ENCODE results near the gene NOMO2. TPM values are rescaled to one million over a fixed set of nuclear protein-coding genes. Genes with fewer than 3 reads are reported as not detected.
"Not testable (repeated sequence)": the region's sequence is repeated elsewhere in the genome, so short reads cannot be mapped to it uniquely, and the experiment has no call there.

The NOMO2 gene
- total RNA-seq, 1 experiment from 2014 or later, result 144 TPM

- intact Hi-C loops (cut with micrococcal nuclease; ENCODE audit: unreplicated experiment); DNase-seq; H3F3A ChIP-seq (ENCODE audit: insufficient read depth, low read depth); H3K27me3 ChIP-seq (ENCODE audit: insufficient read depth, low read depth); BruUV-seq (replicated peaks); H3K4me3 ChIP-seq; H3K9me2 ChIP-seq (ENCODE audit: insufficient read depth); H3K36me3 ChIP-seq (ENCODE audit: low read depth); POLR2A ChIA-PET (ENCODE audit: unreplicated experiment); H3K4me1 ChIP-seq (replicated peaks; ENCODE audit: insufficient read depth); H2AFZ ChIP-seq; H3K27ac ChIP-seq; H3K4me2 ChIP-seq; H3K79me2 ChIP-seq (ENCODE audit: low read depth); CTCF ChIA-PET; H3K9me3 ChIP-seq (ENCODE audit: insufficient read depth, low read depth); H4K20me1 ChIP-seq (ENCODE audit: insufficient read depth): not testable (repeated sequence)
Measured at GRCh38 chr16:18575945-18576344, 14.0 kb upstream of the NOMO2 start.

GRCh38 chr16:18575298-18575917, 13.5 kb upstream of the NOMO2 start:
- H4K20me1 ChIP-seq (ENCODE audit: insufficient read depth); H3K9me2 ChIP-seq (ENCODE audit: insufficient read depth); DNase-seq; POLR2A ChIA-PET (ENCODE audit: unreplicated experiment); H3K4me3 ChIP-seq; CTCF ChIA-PET; H3K79me2 ChIP-seq (ENCODE audit: low read depth); H3K27me3 ChIP-seq (ENCODE audit: insufficient read depth, low read depth); H3K36me3 ChIP-seq (ENCODE audit: low read depth); H2AFZ ChIP-seq; H3K4me1 ChIP-seq (replicated peaks; ENCODE audit: insufficient read depth); H3K27ac ChIP-seq; H3K4me2 ChIP-seq; BruUV-seq (replicated peaks); H3K9me3 ChIP-seq (ENCODE audit: insufficient read depth, low read depth); intact Hi-C loops (cut with micrococcal nuclease; ENCODE audit: unreplicated experiment); H3F3A ChIP-seq (ENCODE audit: insufficient read depth, low read depth): not testable (repeated sequence)

DNA sequence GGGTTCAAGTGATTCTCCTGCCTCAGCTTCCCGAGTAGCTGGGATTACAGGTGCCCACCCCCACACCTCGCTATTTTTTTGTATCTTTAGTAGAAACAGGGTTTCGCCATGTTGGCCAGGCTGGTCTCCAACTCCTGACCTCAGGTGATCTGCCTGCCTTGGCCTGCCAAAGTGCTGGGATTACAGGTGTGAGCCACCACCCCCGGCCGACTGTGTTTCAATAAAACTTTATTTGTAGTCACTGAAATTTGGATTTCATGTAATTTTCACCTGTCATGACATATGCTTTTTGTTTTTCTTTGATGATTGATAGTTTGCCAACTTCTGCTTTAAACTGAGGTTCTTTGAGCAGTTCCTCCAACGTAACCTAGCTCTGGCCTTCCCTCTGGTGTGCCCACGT, 12.0 kb upstream of the NOMO2 start:
- BruUV-seq (replicated peaks); H3K79me2 ChIP-seq (ENCODE audit: low read depth); CTCF ChIA-PET; H3K36me3 ChIP-seq (ENCODE audit: low read depth); H3K4me1 ChIP-seq (replicated peaks; ENCODE audit: insufficient read depth); H4K20me1 ChIP-seq (ENCODE audit: insufficient read depth); H2AFZ ChIP-seq; H3K4me2 ChIP-seq; H3K27me3 ChIP-seq (ENCODE audit: insufficient read depth, low read depth); DNase-seq; H3K9me3 ChIP-seq (ENCODE audit: insufficient read depth, low read depth); POLR2A ChIA-PET (ENCODE audit: unreplicated experiment); H3K4me3 ChIP-seq; H3F3A ChIP-seq (ENCODE audit: insufficient read depth, low read depth); H3K27ac ChIP-seq; intact Hi-C loops (cut with micrococcal nuclease; ENCODE audit: unreplicated experiment); H3K9me2 ChIP-seq (ENCODE audit: insufficient read depth): not testable (repeated sequence)

GRCh38 chr16:18572973-18573372, 11.1 kb upstream of the NOMO2 start:
- H3K9me2 ChIP-seq (ENCODE audit: insufficient read depth); H3K27me3 ChIP-seq (ENCODE audit: insufficient read depth, low read depth); H3K27ac ChIP-seq; H4K20me1 ChIP-seq (ENCODE audit: insufficient read depth); H3F3A ChIP-seq (ENCODE audit: insufficient read depth, low read depth); H3K4me2 ChIP-seq; BruUV-seq (replicated peaks); H3K79me2 ChIP-seq (ENCODE audit: low read depth); intact Hi-C loops (cut with micrococcal nuclease; ENCODE audit: unreplicated experiment); H3K4me3 ChIP-seq; H3K9me3 ChIP-seq (ENCODE audit: insufficient read depth, low read depth); H3K4me1 ChIP-seq (replicated peaks; ENCODE audit: insufficient read depth); H2AFZ ChIP-seq; POLR2A ChIA-PET (ENCODE audit: unreplicated experiment); DNase-seq; CTCF ChIA-PET; H3K36me3 ChIP-seq (ENCODE audit: low read depth): not testable (repeated sequence)

DNA sequence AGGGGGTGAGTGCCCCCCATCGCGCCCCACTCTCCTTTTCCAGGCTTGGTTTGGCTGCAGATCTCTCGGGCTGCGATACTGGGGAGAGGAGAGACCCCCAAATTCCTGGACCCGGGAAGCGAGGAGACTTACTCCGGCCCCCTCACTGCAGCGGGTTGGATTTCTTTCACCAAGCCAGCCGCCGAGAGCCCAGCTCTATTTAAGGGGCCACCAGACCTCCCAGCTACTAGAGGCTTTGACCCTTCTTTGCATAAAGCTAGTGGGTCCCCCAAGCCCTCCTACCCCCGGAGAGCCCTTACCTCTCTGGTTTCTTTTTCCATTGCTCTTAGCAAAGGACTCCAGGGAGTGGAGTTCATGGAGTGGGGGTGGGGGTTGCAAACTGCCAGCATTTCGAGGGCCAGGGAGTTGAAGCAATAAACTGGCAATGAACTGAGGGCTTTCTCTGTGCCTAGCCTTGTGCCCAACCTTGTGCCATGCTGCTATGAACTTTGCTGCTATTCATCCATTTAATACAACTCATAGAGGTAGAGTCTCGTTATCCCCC, 9.5 kb upstream of the NOMO2 start:
- not testable (repeated sequence) for H3K4me2 ChIP-seq

GRCh38 chr16:18570529-18571306, 8.8 kb upstream of the NOMO2 start:
- CTCF ChIA-PET; BruUV-seq (replicated peaks); H3K27ac ChIP-seq: not testable (repeated sequence)

More for the DNA sequence above, 9.5 kb upstream of the NOMO2 start:
- BruUV-seq (replicated peaks); H3K9me3 ChIP-seq (ENCODE audit: insufficient read depth, low read depth); H4K20me1 ChIP-seq (ENCODE audit: insufficient read depth); H2AFZ ChIP-seq; H3F3A ChIP-seq (ENCODE audit: insufficient read depth, low read depth); POLR2A ChIA-PET (ENCODE audit: unreplicated experiment); H3K27ac ChIP-seq; intact Hi-C loops (cut with micrococcal nuclease; ENCODE audit: unreplicated experiment); H3K4me3 ChIP-seq; H3K4me1 ChIP-seq (replicated peaks; ENCODE audit: insufficient read depth); H3K9me2 ChIP-seq (ENCODE audit: insufficient read depth); H3K27me3 ChIP-seq (ENCODE audit: insufficient read depth, low read depth); DNase-seq; H3K36me3 ChIP-seq (ENCODE audit: low read depth); H3K79me2 ChIP-seq (ENCODE audit: low read depth); CTCF ChIA-PET: not testable (repeated sequence)

GRCh38 chr16:18560416-18561220, 1.3 kb downstream of the NOMO2 start:
- H2AFZ ChIP-seq; H3K4me1 ChIP-seq (replicated peaks; ENCODE audit: insufficient read depth); CTCF ChIA-PET; H3F3A ChIP-seq (ENCODE audit: insufficient read depth, low read depth); DNase-seq; H3K36me3 ChIP-seq (ENCODE audit: low read depth); POLR2A ChIA-PET (ENCODE audit: unreplicated experiment); H4K20me1 ChIP-seq (ENCODE audit: insufficient read depth); H3K9me3 ChIP-seq (ENCODE audit: insufficient read depth, low read depth); H3K27me3 ChIP-seq (ENCODE audit: insufficient read depth, low read depth); BruUV-seq (replicated peaks); intact Hi-C loops (cut with micrococcal nuclease; ENCODE audit: unreplicated experiment); H3K9me2 ChIP-seq (ENCODE audit: insufficient read depth); H3K27ac ChIP-seq; H3K79me2 ChIP-seq (ENCODE audit: low read depth): not testable (repeated sequence)
- Histone ChIP-seq H3K4me2 (peak overlapping the region; percentile 58), H3K4me3 (peak overlapping the region; percentile 51; the same call in 1 of the 2 replicates)

More at GRCh38 chr16:18570529-18571306, 8.8 kb upstream of the NOMO2 start:
- H3K36me3 ChIP-seq (ENCODE audit: low read depth); H2AFZ ChIP-seq; H3F3A ChIP-seq (ENCODE audit: insufficient read depth, low read depth); H3K27me3 ChIP-seq (ENCODE audit: insufficient read depth, low read depth); H3K9me2 ChIP-seq (ENCODE audit: insufficient read depth); DNase-seq; intact Hi-C loops (cut with micrococcal nuclease; ENCODE audit: unreplicated experiment); H3K9me3 ChIP-seq (ENCODE audit: insufficient read depth, low read depth); H3K4me2 ChIP-seq; POLR2A ChIA-PET (ENCODE audit: unreplicated experiment); H3K79me2 ChIP-seq (ENCODE audit: low read depth); H3K4me1 ChIP-seq (replicated peaks; ENCODE audit: insufficient read depth); H3K4me3 ChIP-seq; H4K20me1 ChIP-seq (ENCODE audit: insufficient read depth): not testable (repeated sequence)
